Measurements from ENCODE around the gene ARID1B. TPM values are rescaled to one million over a fixed set of nuclear protein-coding genes. Genes with fewer than 3 reads are reported as not detected.

ARID1B gene
- total RNA-seq, 1 donor from 2014 or later: 59.3 TPM

DNA sequence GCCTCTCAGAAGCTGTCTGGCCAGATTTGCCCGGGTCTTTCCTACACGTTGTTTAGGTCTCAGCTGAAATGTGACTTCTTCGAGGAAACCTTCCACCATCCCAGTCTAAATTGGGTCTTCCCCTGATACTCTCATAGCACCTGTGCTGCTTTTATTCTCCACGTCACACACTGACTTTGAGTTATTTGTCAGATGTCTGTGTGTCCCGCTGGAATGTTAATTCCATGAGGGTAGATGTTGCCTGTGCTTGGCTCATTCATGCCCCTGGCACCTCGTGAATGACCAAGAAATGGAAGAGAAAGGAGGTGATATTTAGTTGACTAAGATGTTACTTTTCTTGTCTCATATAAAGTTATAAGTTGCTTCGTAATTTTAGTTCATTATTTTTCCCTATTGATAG lies 348.4 kb downstream of the ARID1B start:
- peaks cover 3% of the 10 kb centered on the region for H3K36me3 Mint-ChIP-seq (ENCODE audit: low read depth)
- H3K4me1 Mint-ChIP-seq (ENCODE audit: low read depth): peaks cover 9% of the 10 kb centered on the region
- no peak for DNase-seq (ENCODE audit: low spot score)
- no peaks in the 10 kb centered on the region for H3K9me3 Mint-ChIP-seq (ENCODE audit: low read depth)
- no peak overlapping the region for H3K27ac Mint-ChIP-seq (ENCODE audit: unreplicated experiment)
- H3K4me3 Mint-ChIP-seq (ENCODE audit: unreplicated experiment): no peak overlapping the region
- TF ChIP-seq, protein P1, sequence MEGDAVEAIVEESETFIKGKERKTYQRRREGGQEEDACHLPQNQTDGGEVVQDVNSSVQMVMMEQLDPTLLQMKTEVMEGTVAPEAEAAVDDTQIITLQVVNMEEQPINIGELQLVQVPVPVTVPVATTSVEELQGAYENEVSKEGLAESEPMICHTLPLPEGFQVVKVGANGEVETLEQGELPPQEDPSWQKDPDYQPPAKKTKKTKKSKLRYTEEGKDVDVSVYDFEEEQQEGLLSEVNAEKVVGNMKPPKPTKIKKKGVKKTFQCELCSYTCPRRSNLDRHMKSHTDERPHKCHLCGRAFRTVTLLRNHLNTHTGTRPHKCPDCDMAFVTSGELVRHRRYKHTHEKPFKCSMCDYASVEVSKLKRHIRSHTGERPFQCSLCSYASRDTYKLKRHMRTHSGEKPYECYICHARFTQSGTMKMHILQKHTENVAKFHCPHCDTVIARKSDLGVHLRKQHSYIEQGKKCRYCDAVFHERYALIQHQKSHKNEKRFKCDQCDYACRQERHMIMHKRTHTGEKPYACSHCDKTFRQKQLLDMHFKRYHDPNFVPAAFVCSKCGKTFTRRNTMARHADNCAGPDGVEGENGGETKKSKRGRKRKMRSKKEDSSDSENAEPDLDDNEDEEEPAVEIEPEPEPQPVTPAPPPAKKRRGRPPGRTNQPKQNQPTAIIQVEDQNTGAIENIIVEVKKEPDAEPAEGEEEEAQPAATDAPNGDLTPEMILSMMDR (IDR thresholded peaks at IDR 0.05): no peak
- no peaks in the 10 kb centered on the region for H3K27me3 Mint-ChIP-seq (ENCODE audit: low read depth)

DNA sequence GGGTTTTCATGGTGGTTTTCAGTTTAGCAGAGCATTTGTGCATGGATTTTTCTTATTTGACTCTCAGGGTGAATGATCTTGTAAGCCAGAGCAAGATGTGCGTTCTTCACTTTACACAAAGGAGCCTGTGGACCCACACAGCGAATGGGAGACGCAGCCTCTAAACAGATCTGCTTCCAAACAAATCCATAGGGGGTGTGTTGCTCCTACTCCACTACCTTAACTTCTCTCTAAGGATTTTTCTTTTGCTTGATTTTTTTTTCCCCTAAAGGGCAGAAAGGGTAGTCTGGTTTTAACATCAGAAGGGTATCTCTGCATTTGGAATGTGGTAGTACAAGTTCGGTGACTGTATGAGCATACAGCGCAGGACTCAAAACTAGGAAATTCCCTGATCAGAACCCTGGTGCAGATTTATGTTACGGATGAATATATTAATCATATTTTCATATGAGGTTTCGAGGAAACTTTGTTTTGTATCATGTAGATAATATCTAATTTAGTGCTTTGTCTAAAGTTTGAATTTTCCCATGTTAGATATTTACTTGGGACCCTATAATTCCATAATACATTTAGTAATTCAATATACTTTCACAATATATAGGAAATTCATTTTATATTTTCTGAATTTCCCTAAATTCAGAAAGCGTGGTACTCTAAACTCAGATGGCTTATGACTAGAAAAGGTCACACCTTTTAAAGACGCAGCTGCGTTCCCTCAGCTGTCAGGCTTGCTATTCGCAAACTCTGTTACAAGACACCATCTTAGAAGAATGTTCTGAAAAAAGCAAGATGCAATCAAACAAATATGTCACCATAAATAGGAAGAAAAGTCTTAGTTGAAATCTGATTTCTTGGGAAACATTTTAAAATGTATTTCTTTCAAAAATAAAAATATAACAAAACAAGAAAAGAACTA lies 349.3 kb downstream of the ARID1B start:
- Mint-ChIP-seq H3K4me3 (ENCODE audit: unreplicated experiment) (no peak overlapping the region), H3K9me3 (ENCODE audit: low read depth) (no peaks in the 10 kb centered on the region), H3K27me3 (ENCODE audit: low read depth) (no peaks in the 10 kb centered on the region), H3K36me3 (ENCODE audit: low read depth) (peaks cover 3% of the 10 kb centered on the region), H3K4me1 (ENCODE audit: low read depth) (peaks cover 3% of the 10 kb centered on the region), H3K27ac (ENCODE audit: unreplicated experiment) (no peak overlapping the region)
- DNase-seq (ENCODE audit: low spot score): no peak
- TF ChIP-seq, protein P1 (IDR thresholded peaks at IDR 0.05): no peak

DNA sequence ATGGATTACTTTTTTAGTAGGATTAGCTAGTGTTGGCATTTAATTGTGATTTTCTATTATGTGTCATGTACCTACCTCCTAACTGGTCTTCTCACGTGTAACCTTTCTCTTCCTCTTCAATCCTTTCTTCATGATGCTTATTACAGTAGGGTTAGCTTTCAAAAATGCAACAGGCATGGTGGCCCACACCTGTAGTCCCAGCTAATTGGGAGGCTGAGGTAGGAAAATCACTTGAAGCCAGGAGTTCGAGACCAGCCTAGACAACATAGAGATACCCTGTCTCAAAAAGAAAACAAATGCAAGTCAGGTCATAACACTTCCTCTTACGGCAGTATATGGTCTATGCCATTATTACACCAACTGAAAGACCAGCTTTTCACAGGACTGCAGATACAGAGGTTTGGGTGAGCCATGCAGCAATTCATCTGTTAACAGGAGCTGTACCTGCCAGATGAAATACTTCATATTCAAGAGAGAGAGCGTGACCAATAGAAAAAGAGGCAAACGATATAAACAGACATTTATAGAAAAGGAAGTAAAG lies 351.1 kb downstream of the ARID1B start:
- DNase-seq (ENCODE audit: low spot score): no peak
- Mint-ChIP-seq H3K4me3 (ENCODE audit: unreplicated experiment) (no peak overlapping the region), H3K36me3 (ENCODE audit: low read depth) (peaks cover 7% of the 10 kb centered on the region), H3K4me1 (ENCODE audit: low read depth) (peaks cover 3% of the 10 kb centered on the region), H3K27me3 (ENCODE audit: low read depth) (no peaks in the 10 kb centered on the region), H3K9me3 (ENCODE audit: low read depth) (no peaks in the 10 kb centered on the region), H3K27ac (ENCODE audit: unreplicated experiment) (no peak overlapping the region)
- TF ChIP-seq, protein P1 (IDR thresholded peaks at IDR 0.05): no peak

DNA sequence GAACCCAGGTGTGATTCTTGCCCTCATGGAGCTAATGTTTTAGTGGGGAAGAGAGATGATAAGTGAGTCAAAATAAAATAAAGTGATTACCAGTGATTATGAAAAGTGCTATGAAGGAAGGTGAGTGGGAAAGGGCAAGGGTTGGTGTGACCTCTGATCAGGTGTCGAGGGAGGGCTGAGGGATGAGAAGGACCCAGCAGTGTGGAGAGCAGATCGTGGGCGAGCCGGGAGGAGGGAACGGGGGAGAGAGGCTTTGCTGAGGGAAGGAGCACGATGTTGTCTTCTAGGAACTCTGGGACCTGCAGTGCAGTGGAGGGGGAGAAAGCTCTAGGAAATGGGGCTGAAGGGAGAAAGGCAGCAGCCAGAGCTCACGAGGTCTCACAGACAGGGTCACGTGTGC lies 354.1 kb downstream of the ARID1B start:
- H3K27ac Mint-ChIP-seq (ENCODE audit: unreplicated experiment): no peak overlapping the region
- H3K9me3 Mint-ChIP-seq (ENCODE audit: low read depth): no peaks in the 10 kb centered on the region
- H3K27me3 Mint-ChIP-seq (ENCODE audit: low read depth): no peaks in the 10 kb centered on the region
- H3K4me1 Mint-ChIP-seq (ENCODE audit: low read depth): peaks cover 28% of the 10 kb centered on the region
- no peak for DNase-seq (ENCODE audit: low spot score)
- H3K4me3 Mint-ChIP-seq (ENCODE audit: unreplicated experiment): no peak overlapping the region
- TF ChIP-seq, protein P1 (IDR thresholded peaks at IDR 0.05): no peak
- H3K36me3 Mint-ChIP-seq (ENCODE audit: low read depth): peaks cover 9% of the 10 kb centered on the region

DNA sequence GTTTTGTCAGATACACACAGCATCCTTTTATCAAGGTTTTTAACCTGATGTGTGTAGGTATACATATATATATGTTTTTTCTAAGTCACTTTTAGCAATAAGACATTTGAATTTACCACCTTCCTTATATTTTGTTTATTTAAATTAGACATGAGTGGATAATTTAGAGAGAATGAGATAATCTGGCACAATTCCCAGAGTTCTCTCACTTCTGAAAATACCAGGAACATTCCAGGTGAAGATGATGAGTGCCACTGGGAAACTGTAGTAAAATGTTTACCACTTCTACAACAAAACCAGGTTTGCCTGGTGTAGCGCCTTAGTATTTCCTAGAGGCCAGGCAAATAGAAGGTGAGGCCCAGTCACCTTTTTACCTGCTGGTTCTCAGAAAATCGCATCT lies 356.7 kb downstream of the ARID1B start:
- DNase-seq (ENCODE audit: low spot score): no peak
- TF ChIP-seq, protein P1 (IDR thresholded peaks at IDR 0.05): no peak
- H3K27ac Mint-ChIP-seq (ENCODE audit: unreplicated experiment): peak overlapping the region; percentile 96
- no peaks in the 10 kb centered on the region for H3K27me3 Mint-ChIP-seq (ENCODE audit: low read depth)
- no peak overlapping the region for H3K4me3 Mint-ChIP-seq (ENCODE audit: unreplicated experiment)
- H3K36me3 Mint-ChIP-seq (ENCODE audit: low read depth): peaks cover 5% of the 10 kb centered on the region
- H3K9me3 Mint-ChIP-seq (ENCODE audit: low read depth): no peaks in the 10 kb centered on the region
- H3K4me1 Mint-ChIP-seq (ENCODE audit: low read depth): peaks cover 30% of the 10 kb centered on the region

Measured in chondrocyte (in vitro differentiated cells).